ENCODE results near the gene VAMP7.

DNA sequence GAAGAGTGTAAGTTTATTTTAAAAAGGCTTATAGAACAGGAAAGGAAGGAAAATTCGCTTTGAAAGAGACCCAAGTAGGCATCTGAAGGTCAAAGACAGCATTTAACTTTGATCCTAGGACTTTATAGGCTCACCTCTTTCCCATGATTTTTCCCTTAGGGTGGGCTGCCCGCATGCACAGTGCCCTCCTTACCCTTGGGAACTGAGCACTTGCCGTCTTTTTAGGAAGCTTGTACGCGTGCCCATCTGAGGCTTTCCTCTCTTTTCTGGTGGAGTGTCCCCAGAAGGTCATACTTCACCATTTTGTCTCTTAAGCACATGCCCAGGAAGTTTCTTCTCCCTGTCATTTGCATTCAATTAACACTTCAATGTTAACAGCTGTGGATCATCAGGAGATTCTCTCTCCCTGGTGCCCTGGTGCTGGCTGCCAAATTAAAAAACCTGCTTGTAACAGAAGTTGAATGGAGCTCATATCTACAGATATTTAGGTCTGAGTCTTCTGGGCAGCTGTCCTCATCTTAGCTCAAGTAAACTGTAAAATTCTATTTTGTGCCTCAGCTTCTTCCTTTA is 78.0 kb downstream of the VAMP7 start:
- TF ChIP-seq, protein P1, sequence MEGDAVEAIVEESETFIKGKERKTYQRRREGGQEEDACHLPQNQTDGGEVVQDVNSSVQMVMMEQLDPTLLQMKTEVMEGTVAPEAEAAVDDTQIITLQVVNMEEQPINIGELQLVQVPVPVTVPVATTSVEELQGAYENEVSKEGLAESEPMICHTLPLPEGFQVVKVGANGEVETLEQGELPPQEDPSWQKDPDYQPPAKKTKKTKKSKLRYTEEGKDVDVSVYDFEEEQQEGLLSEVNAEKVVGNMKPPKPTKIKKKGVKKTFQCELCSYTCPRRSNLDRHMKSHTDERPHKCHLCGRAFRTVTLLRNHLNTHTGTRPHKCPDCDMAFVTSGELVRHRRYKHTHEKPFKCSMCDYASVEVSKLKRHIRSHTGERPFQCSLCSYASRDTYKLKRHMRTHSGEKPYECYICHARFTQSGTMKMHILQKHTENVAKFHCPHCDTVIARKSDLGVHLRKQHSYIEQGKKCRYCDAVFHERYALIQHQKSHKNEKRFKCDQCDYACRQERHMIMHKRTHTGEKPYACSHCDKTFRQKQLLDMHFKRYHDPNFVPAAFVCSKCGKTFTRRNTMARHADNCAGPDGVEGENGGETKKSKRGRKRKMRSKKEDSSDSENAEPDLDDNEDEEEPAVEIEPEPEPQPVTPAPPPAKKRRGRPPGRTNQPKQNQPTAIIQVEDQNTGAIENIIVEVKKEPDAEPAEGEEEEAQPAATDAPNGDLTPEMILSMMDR (conservative IDR thresholded peaks at IDR 0.05 in 1 of 2, IDR thresholded peaks at IDR 0.05 in 1 of 2; ENCODE audit: extremely low read depth in 1 of 2, insufficient read depth in 1 of 2, low read depth in 1 of 2, low read length in 2 of 2), result no peak
- TF ChIP-seq EZH2 (IDR thresholded peaks at IDR 0.05; ENCODE audit: borderline replicate concordance, low read length), result no peak
